GM19099 (cell line): Measurements from ENCODE around the gene PLPP3.

ENCODE experiments used
- POLR2A ChIP-seq: IDR thresholded peaks from 3 replicates; pipeline ENCODE4 v1.6.1; 2011; ENCODE audit warnings: low read depth; ENCODE audit not compliant: insufficient read length; ENCODE audit errors: extremely low read depth

PLPP3 gene

GRCh38 chr1:56452027-56453011, 127.0 kb downstream of the PLPP3 start:
- no peak for TF ChIP-seq POLR2A

GRCh38 chr1:56451491-56451890, 127.9 kb downstream of the PLPP3 start:
- TF ChIP-seq POLR2A, result no peak

- TF ChIP-seq POLR2A, result no peak
These were observed 129.2 kb downstream of the PLPP3 start for GRCh38 chr1:56450004-56450666.

GRCh38 chr1:56448529-56449300, 130.6 kb downstream of the PLPP3 start:
- TF ChIP-seq POLR2A, result no peak

GRCh38 chr1:56447823-56448222, 131.5 kb downstream of the PLPP3 start:
- TF ChIP-seq POLR2A, result no peak

- TF ChIP-seq POLR2A, result no peak
These were observed 132.7 kb downstream of the PLPP3 start for GRCh38 chr1:56446531-56447098.

- no peak for TF ChIP-seq POLR2A
These were observed 134.3 kb downstream of the PLPP3 start for GRCh38 chr1:56444960-56445646.
